ENCODE measurements around the gene VAV2.

Gene VAV2

DNA sequence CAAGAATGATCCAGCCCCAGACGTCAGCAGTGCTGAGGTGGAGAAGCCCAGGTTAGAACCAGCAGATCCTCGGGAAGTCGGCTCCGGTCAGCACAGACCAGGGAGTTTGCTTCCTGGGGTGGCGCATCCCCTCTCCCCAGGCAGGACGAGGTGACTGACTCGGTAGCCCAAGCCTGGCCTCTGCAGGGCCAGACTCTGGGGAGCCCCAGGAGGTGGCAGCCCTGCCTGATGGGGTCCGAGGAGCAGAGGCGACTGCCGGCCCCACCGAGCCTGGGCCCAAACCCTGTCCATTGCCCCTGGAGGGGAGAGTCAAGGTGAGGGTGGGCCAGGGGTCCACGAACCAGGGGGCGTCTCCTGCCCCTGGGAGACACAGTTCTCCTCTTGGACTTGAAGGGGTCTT lies 201.1 kb downstream of the VAV2 start:
- DNase-seq: no peak

DNA sequence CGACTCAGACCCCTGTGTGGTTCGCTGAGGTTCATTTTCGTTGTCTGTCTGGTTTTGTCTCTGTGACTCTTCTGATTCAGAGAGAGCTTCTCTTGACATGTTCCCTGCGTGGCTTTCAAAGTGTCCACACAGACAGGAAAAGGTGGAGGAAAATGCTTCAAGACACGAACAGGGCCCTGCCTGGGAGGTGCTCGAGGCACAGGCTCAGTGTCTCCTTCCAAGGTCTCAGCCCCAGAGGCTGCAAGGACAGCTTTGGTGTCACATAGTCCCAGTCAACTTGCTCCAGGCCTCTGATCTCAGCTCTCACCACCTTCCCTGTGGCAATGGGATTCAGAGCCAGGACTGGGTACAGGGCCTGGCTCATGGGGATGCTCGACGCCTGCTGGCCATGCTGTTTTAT lies 202.3 kb downstream of the VAV2 start:
- no peak for DNase-seq

DNA sequence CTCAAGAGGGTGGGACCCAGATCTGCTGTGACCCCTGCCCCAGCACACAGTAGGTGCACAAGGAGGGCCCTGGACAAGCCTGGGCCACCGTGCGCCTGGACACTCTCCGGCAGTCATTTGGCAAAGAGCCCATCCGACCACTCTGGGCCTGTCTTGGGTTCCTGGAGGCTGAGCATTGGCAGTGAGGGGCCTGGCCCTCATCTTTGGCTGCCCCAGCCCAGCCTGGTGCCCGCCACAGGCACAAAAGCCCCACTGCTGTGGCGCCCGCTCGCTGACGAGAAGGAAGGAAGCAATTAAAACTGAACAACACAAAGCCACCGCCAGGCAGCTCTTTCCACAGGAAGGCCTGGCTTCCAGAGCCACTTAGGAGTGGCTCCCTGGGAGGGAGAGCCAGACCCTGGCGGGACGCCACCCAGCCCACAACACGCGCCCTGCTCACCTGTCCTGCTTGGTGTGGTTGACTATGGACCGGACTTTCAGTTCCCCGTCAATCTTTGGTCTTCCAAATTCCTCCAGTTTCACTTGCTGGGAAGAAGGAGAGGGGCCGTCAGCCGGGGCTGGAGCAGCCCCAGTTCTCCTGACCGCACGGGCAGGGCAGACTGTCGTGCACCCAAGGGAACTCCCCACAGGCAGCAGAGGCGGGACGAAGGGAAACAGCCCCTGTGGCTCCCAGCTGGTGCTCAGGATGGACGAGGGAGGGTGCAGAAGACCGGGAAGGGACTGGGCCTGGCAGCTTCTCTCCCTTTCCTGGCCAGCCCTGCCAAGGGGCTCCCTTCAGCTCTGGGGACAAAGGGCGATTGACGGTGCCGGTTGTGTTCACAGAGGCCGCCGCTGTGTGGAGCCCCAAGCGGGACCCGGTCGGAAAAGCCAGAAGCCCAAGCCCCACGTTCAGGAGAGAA lies 203.1 kb downstream of the VAV2 start:
- no peak for DNase-seq

DNA sequence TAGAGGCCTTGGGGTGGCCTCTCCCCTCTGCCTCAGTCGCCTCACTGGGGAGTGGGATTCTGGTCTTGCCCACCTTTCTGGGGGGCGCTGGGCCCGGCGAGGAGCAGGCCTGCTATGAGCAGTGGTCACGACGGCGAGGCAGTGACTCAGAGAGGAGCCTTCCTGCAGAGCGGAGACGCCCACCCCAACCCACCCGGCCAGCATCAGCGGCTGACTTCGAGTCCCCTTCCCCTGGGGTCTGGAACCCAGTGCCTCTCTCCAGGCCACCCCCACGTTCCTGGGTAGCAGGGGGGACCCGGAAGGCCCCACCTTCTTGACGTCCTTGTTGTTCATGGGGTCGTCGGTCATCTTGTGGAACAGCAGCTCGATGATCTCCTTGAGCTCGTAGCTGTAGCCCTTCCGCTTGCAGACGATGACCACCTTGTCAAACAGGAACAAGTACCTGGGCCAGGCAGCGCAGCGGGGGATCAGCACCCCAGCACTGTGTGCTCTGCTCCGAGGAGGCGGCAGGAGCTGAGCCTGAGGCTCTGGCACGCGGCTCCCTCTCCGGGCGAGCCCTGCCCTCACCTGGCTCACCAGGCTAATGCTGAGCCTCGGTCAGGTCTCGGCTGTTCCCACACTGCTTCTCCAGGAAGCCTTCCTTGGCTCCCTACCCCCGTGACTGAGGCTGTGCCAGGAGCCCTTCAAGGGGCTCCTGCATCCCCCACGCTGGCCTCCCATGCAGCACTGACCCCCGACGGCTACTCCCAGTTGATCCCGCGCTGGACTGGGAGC lies 203.9 kb downstream of the VAV2 start:
- DNase-seq: no peak

DNA sequence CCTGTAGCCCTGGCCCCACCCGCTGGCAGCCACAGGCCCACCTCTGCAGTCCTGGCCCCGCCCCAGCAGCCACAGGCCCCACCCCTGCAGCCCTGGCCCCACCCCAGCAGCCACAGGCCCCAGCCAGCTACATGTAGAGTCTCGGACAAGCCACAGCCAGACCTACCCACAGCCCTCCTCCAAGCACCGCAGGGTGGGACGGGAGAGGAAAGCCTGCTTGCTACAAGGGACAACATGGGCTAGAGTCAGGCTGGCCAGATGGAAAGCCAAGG lies 204.4 kb downstream of the VAV2 start:
- no peak for DNase-seq

DNA sequence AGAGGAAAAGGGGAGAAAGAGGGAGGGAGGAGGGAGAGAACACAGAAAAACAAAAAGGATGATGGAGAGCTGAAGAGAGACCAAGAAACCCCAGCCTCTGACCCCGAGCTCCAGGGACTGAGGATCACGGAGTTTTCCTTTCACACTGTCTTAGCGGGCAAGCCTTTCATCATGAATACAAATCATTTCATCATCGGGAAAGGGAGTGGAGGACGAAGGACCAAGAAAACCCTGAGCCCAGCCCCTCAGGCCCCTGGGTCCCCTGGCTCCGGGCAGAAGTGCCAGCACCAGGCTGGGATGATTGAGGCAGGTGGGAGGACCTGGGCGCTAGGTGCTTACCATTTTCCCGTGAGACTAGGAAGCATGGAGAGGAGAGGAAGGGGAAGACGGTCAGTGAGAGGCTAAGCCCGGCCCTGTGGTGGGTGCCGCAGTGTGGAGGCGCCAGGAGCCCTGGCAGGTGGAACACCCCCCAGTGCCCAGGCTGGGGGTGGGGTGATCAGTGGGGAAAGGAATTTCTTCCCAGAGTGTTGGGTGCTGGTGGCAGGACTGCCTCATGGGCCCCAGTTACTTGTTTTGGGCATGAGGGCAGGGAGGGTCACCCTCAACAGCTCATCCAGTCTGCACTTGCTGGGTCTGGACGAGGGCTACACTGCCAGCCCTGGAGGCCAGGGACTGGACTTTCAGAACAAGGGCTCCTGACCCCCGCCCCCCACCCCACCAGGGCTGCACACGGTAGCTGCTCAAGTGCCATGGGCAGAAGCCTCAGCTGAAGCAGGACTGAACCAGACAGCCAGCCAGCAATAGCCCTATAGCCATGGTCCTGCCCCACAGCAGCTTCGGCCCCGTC lies 205.0 kb downstream of the VAV2 start:
- no peak for DNase-seq

DNA sequence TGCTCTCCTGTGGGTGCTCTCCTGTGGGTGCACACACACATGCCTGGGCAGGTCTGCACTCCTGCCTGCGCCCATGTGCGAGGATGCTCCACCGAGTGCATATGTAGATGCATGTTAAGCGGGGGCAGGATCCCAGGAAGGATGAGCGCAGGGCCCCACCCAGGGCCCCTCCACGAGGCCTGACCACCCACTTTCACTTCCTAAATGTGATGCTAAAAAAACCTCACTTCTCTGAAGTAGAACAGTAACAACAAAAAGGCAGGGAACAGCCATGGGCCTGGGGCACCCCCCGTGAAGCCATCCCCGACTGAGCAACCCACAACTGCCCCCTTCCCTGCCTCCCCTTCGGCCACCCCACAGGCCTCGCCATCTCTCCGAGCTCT lies 205.8 kb downstream of the VAV2 start:
- DNase-seq: no peak

DNA sequence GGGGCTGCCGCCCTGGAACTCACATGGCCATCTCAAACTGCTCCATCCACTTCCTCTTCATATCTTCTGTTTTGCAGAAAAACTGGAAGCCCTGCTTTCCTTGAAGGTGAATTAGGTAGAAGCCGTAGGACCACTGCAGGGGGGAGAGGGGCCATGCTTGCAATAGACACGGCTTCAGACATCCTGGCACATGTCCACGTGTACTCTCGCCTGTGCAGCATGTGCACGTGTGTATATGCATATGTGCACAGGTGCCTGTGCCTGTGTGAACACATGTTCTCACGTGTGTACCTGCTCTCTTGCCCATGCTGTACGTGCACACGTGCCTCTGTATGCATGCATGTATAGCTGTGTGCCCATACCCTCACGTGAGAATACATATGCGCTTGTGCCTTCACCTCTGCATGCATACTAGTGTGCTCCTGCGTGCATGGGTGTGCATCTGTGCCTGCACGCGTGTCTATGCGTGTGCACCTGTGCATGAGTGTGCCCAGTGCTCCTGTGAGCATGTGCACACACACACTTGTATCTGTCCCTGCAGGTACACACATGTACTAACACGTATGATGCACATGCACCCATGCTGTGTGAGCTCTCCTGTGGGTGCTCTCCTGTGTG lies 206.3 kb downstream of the VAV2 start:
- no peak for DNase-seq

DNA sequence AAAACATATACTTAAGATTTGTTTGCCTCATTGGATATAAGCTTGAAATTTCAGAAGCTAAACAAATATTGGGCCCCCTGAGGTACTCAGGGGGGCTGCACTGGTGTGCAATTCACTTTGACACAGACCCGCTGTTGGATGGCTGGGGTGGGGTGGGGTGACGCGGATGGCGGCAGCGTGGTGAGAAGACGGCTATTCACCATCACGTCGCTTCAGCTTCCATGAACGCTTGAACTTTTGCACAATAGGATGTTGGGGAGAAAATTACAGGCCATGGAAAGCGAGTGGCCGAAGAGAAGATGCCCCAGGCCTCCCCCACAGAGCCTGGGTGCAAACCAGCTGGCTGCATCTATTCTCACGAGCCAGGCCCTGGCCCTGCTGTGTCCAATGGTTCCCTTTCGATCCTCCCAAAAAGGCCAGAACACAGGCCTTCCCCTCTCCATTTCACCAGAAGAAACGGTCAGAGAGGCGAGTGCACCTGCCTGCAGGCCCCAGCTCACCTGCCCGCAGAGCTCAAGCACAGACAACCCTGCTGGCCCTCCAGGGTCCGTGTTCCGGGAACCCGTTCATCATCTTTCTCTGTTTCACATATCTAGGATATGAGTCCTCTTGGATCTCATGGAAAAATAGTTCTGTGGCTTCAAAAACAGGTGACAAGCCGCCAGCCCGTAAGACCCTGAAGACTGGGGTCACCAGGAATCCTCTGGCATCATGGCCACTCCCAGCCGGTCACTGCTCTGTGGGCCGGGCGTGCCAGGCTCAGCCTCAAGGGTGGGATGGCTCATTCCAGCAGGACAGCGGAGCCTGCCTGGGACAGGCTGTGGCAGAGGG lies 207.2 kb downstream of the VAV2 start:
- no peak for DNase-seq

DNA sequence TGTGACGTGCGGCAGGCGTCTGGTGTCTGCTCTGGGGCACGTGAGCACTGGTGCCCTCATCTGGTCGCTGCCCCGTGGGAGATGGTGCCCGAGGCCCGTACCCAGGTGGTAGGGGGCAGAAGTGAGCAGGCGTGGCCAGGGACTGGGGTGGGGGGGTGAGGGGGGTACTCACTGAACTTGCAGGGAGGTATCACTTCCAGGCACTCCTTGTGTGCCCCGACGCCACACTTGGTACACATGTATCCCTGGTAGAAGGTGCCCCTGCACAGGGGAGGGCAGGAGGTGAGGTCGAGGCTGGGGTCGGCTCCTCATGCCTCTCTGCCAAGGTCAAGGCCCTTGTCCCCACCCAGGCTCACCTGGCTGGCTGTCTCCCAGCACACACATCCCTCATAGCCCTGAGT lies 208.8 kb downstream of the VAV2 start:
- no peak for DNase-seq

DNA sequence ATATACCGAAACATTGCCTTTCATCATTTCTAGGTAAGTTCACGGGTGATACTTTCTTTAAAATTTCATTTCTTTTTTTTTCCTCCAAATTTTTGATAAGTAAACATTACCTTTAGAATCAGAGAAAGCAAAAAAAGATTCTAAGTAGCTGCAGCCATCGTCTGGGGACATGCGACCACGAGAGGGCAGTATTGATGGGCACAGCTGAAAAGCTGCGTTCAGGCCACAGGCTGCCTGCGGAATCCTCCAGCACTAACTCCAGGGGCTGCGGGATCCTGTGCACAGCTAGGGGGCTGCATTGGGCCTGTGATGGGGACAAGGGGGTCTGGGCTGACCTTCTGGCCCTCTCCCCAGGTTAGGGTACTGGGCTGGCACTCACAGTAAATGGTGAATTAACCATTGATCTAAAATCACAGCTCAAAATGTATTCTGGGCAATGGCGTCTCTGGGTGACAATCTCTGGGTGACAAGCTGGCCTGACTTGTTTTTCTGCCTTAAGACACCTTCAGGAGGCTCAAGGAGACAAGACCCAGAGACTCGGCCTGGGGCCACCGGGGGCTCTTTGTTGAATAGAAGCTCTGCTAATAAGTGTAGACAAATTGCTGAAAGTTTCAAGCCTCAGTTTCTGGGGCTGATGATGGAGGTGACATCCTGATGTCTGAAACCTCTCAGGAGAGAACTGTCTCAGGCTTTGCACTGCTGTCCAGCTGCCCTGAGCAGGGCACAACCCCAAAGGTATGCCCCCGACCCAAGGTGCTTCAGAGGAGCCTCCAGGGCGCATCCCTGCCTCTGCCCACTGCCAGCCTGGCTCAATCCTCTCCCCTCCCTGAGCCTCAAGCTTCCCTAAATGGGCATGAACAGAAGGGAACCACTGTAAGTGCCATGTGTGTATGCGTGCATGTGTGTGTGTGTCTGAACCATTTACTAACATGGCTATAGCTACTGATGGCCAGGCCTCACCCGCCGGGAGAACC lies 209.7 kb downstream of the VAV2 start:
- peak; percentile 62 for DNase-seq

DNA sequence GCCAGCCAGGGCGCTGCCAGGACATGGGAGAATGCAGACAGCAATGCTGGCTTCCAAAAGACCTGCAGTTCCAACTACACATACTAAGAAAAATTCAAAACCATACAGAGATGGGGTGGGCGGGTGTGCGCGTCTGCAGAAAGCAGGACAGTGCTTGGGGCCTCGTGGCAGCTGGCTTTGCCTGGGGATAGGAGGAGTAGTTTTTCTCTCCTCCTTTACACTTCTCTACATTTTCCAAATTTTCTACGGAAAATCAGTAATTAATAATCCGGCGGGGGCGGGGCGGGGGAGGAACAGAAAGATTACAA lies 210.3 kb downstream of the VAV2 start:
- no peak for DNase-seq

DNA sequence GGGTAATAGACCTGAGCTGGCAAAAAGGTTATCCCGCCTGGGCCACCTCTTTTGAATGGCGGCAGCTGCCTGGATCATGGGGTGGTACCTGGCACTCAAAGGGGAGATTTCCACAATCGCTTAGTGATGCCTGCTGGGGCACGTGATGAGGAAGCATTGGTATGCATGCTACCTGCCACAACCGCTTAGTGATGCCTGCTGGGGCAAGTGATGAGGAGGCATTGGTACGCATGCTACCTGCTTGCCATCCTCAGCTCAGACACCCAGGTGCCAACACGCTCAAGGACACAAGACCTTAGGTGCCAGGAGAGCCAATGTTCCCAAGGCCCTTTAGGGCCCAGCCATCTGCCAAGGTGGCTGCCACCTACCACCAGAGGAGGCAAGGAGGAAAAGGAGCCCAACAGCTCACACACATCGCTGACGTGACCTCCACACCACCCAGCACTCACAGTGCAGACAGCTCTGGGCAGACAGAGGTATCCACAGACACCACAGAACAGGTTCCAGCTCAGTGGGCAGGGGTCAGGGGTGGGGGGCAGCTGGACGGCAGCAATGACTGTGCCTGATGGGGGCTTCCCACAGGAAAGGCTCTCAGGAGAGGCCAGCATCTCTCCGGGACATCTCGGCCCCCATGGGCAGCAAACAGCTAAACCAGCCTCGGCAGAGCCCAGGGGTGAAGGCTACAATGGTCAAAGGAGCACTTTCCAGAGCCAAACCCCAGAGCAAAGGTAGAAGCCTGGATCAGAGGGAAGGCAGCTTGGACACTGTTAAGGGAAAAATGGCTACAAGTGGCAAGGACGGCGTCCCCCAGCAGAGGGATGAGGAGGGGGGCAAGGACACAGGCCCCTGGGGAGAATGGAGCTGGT lies 210.9 kb downstream of the VAV2 start:
- no peak for DNase-seq

DNA sequence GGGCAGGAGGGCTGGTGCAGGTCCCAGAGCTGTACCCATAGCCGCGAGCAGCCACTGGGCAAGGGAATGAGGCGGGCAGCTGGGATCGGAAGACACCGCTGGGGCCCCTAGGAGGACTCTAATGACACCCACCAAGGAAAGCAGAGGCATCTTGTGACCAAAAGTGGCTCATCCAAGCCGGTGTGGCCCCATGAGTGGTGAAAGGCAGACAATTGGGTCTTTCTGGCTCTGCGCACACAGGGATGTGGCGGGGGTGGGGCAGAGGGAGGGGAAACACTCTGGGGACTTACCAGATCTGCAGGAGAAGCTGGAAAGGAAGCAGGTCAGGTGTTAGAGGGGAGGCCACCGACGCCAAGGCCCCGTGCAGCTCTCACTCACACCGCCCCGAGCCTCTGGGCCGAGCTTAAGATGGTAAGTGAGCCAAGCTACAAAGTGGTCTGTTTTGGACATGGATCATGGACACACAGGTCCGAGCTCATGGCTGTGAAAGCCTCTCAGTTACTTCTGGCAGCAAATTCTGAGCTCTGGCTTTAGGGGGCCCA lies 211.6 kb downstream of the VAV2 start:
- no peak for DNase-seq

DNA sequence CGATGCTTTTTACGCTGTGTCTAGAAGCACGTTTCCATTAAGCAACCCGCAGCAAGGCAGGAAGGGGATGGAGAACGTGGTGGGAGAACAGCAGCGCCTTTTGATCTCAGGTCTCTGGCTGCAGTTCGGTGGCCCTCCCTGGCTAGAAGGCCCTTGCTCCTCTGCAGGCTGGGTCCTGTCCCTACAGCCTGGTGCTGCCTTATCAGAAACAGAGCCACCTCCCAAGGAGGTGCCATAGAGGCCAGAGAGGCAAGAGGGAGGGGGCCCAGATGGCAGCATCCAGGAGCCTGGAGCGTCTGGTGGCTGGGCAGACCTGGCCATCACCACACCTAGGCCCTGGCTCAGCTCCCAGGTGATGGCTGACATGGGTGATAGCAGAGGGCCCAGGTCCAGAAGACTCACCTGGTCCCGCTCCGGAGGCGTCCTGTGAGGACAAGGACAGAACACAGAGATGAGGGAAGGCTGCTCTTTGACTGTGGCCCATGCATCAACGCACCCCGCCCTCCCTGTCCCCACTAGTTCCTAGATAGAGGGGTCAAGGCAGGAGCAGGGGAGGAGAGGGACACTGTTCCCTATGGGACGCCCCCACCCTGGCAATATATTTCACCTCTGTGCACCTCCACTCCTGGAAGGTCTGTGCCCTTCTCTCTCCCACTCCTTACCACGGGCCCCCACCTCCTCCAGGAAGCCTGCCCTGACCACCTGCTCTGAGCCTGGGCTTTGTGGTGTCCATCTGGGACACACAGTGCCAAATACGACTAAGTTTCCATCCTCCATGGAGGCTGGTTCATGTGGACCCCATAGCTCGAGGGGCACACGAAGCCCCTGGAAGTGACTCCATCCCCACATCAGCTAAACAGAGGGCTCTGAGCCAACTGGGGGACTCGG lies 212.4 kb downstream of the VAV2 start:
- DNase-seq: no peak

DNA sequence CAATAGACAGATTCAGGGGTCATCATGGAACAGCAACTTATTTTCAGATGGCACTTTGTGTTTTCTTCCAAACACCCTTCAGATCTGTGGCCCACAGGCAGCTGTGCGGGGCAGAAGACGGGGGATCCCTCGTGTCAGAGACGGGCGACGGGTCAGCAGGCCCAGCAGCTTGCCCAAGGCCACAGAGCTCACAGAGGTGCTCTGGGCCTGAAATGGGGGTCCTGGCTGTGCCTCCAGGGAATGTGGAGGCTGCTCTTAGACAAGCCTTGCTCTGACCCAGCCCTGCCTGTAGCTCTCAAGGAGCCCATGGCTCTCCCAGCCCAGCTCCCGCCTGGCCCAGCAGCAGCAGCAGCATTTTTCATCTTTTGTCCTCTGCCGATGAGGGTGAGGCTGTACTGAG lies 213.0 kb downstream of the VAV2 start:
- no peak for DNase-seq

DNA sequence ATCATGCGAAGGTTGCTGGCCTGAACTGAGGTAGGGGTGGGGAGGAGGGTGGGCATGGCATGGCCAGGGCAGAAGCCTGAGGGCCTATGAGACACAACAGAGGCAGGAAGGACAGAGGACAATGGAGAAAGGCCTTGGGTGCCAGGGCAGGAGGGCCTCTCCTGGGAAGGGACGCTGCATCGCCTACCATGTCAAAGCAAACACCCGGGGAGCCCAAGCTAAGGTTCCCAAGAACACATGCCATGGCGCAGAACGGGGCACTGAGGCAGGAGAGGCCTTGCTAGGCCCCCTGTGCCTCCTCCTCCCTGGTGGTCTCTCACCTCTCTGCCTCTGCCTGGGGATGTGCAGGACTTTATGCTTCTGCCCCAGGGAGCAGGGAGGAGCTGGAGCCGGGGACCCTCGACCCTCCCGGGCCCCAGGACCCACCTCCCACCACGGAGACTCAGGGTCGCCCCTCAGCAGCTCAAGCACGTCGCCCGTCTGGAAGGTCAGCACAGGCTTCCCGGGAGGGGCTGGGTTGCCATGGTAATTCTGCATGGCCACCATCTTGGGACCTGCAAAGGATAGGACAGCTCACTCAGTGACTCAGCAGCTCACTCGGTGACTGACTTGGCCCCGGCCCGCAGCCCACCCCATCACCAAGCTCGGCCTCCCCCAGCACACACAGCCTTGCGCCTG lies 213.6 kb downstream of the VAV2 start:
- no peak for DNase-seq

DNA sequence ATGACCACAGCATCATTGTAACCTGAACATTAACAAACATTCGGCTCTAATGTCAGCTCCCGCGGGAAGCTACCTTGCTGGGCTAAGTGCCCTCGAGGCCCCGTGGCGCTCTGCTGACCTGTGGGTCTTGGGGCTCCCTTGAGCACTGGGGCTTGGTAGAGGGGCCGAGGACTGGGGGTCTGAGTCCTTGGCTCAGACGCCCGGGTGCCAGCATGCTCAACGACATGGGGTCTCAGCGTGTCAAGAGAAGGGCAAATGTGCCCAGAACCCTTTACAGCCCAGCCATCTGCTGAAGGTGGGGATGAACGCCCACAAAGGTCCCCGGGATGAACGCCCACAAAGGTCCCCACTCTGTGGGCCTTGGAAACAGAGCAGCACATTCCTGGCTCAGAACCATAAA lies 214.3 kb downstream of the VAV2 start:
- no peak for DNase-seq
